NB4 (cell line): ENCODE data around the gene PHPT1.

Experiments
- DNase-seq: peaks from one replicate; pipeline ENCODE4 v3.0.0; 2010; ENCODE audit warnings: low read depth
- H3K4me3 ChIP-seq: one replicate; pipeline ENCODE4 v1.5.1; 2011; ENCODE audit warnings: mild to moderate bottlenecking, low read depth, low read length, moderate library complexity
- MAX ChIP-seq: IDR thresholded peaks from 2 replicates; pipeline ENCODE4 v1.6.1; 2011; ENCODE audit warnings: low read depth, low read length
- MYC ChIP-seq: IDR thresholded peaks from 2 replicates; pipeline ENCODE4 v1.6.1; 2011; ENCODE audit warnings: low read depth, low read length

Gene PHPT1

DNA sequence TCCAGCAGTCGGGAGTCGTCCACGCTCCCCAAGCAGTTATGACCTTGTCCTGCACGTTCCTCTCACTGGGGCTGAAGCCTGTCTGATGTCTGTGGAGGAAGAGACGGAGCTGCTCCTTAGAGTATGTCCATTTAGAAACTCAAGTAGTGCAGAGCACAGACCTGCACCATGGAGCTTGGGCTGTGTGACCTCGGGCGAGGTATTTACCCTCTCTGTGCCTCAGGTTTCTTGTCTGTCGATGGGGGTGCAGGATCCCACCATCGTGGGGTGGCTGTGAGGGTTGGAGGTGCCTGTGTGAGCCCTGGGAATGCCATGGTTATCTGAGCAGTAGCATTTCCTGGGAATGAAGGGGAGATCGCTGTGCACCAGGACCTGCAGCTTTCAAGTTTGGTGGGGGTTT is 51.3 kb downstream of the PHPT1 start:
- H3K4me3 ChIP-seq: no peak overlapping the region
- no peak for TF ChIP-seq MAX
- TF ChIP-seq MYC: no peak
- no peak for DNase-seq
